Keratinocyte (primary cell): ENCODE results near the gene ROPN1B. TPM values are rescaled to one million over a fixed set of nuclear protein-coding genes. Genes with fewer than 3 reads are reported as not detected.
"Not testable (repeated sequence)": the region's sequence is repeated elsewhere in the genome, so short reads cannot be mapped to it uniquely, and the experiment has no call there.

Experiments
- DNase-seq: peaks from one replicate; pipeline ENCODE4 v3.0.0-alpha.2; 2011; ENCODE audit warnings: low read depth, missing footprints, low spot score
- FAIRE-seq: peaks from 2 replicates; lab custom pipeline; 2011; peaks lifted over from hg19 to GRCh38; lab: Jason Lieb, UNC
- H2AFZ ChIP-seq: 2 replicates; pipeline ENCODE4 v1.6.0; 2012; ENCODE audit warnings: low read length, control low read depth, inconsistent platforms; ENCODE audit not compliant: control insufficient read depth
- H3K27ac ChIP-seq: 2 replicates; pipeline ENCODE4 v1.5.1; 2011; ENCODE audit warnings: low read length; ENCODE audit not compliant: control insufficient read depth, insufficient read depth
- H3K27me3 ChIP-seq: 3 replicates; pipeline ENCODE4 v1.6.0; 2011; ENCODE audit warnings: low read length; ENCODE audit not compliant: control insufficient read depth, insufficient read depth; ENCODE audit errors: extremely low read depth
- H3K36me3 ChIP-seq, 2 experiments: 2 replicates in 1 of 2; 3 replicates in 1 of 2; pipeline ENCODE4 v1.5.1; 2011; ENCODE audit warnings: low read length in 2 of 2, mild to moderate bottlenecking in 1 of 2; ENCODE audit not compliant: control insufficient read depth in 2 of 2, insufficient read depth in 2 of 2; ENCODE audit errors: extremely low read depth in 1 of 2
- H3K4me1 ChIP-seq: 3 replicates; pipeline ENCODE4 v1.5.1; 2011; ENCODE audit warnings: low read length; ENCODE audit not compliant: control insufficient read depth, insufficient read depth; ENCODE audit errors: extremely low read depth
- H3K4me2 ChIP-seq: 3 replicates; pipeline ENCODE4 v1.6.0; 2011; ENCODE audit warnings: low read depth, low read length; ENCODE audit not compliant: control insufficient read depth, insufficient read depth; ENCODE audit errors: extremely low read depth
- H3K4me3 ChIP-seq, 3 experiments: fragments of 200-600 bp in 1 of 3; sonication (generic) in 1 of 3; 2 replicates in 2 of 3; 3 replicates in 1 of 3; pipeline ENCODE4 v1.5.1; 2011 to 2016; ENCODE audit warnings: low read length in 3 of 3, mild to moderate bottlenecking in 3 of 3, control low read depth in 2 of 3, inconsistent platforms in 1 of 3, low read depth in 1 of 3, mixed read lengths in 1 of 3, mixed run types in 1 of 3, moderate library complexity in 1 of 3; ENCODE audit not compliant: control insufficient read depth in 2 of 3, insufficient read depth in 2 of 3; ENCODE audit errors: extremely low read depth in 1 of 3
- H3K79me2 ChIP-seq: 2 replicates; pipeline ENCODE4 v1.6.0; 2012; ENCODE audit warnings: low read length; ENCODE audit not compliant: control insufficient read depth, insufficient read depth
- H3K9ac ChIP-seq: 3 replicates; pipeline ENCODE4 v1.6.0; 2011; ENCODE audit warnings: low read length; ENCODE audit not compliant: control insufficient read depth, insufficient read depth; ENCODE audit errors: extremely low read depth
- H3K9me1 ChIP-seq: 3 replicates; pipeline ENCODE4 v1.6.0; 2011; ENCODE audit warnings: low read length; ENCODE audit not compliant: control insufficient read depth, insufficient read depth; ENCODE audit errors: extremely low read depth
- H3K9me3 ChIP-seq: 2 replicates; pipeline ENCODE4 v1.5.1; 2012; ENCODE audit warnings: low read depth, low read length; ENCODE audit not compliant: control insufficient read depth
- H4K20me1 ChIP-seq: 3 replicates; pipeline ENCODE4 v1.6.0; 2011; ENCODE audit warnings: low read length; ENCODE audit not compliant: control insufficient read depth, insufficient read depth; ENCODE audit errors: extremely low read depth
- CTCF ChIP-seq, 3 experiments: IDR thresholded peaks in 1 of 3; conservative IDR thresholded peaks in 1 of 3; optimal IDR thresholded peaks in 1 of 3; 2 replicates in 2 of 3; 3 replicates in 1 of 3; pipeline versions ENCODE3 to v1.5.1; 2011; ENCODE audit warnings: low read length in 3 of 3, mild to moderate bottlenecking in 3 of 3, moderate library complexity in 2 of 3, control low read depth in 1 of 3, inconsistent platforms in 1 of 3; ENCODE audit not compliant: insufficient read depth in 2 of 3; ENCODE audit errors: extremely low read depth in 1 of 3
- dilution Hi-C: fragments of 300-500 bp; cut with MboI; formaldehyde crosslinking; loops from one replicate; pipeline ENCODE4 v1.7.0; 2020; ENCODE audit warnings: low sequenced_read_pairs; ENCODE audit not compliant: extremely low pct_ligation_motif_present
- polyA plus RNA-seq, 5 experiments: library from polyadenylated mRNA; depleted of rRNA in 3 of 5; stranded (reverse) in 3 of 5; stranded (forward) in 1 of 5; unstranded in 1 of 5; fragments of >200 nt; gene quantifications; 1 replicate in 1 of 5; 2 replicates in 3 of 5; 3 replicates in 1 of 5; pipeline versions ENCODE4 v1.2.1 to v1.2.3, GENCODE V29; 2011 to 2012; ENCODE audit warnings: missing spikeins in 2 of 5, low read depth in 1 of 5, low replicate concordance in 1 of 5

The ROPN1B gene
- polyA plus RNA-seq, 1 donor (not counting 4 experiments of a cell fraction or from before 2014, with no cell fraction given) = 0.14 TPM

GRCh38 chr3:125928771-125929545 is 40.0 kb upstream of the ROPN1B start:
- DNase-seq, H3K9me1 ChIP-seq, H3K27ac ChIP-seq, H3K27me3 ChIP-seq, H3K4me3 ChIP-seq, H3K9ac ChIP-seq, H3K4me1 ChIP-seq, H3K9me3 ChIP-seq, H3K4me2 ChIP-seq, H3K79me2 ChIP-seq, dilution Hi-C loops, H3K36me3 ChIP-seq, FAIRE-seq, H2AFZ ChIP-seq, H4K20me1 ChIP-seq: not testable (repeated sequence)
- TF ChIP-seq CTCF (optimal IDR thresholded peaks at IDR 0.05 in 1 of 3, IDR thresholded peaks at IDR 0.05 in 1 of 3, conservative IDR thresholded peaks at IDR 0.05 in 1 of 3; ENCODE audit: extremely low read depth in 1 of 3, insufficient read depth in 2 of 3, low read length in 3 of 3) = peak in 2 of 3 experiments; percentile 59 to 60

- H3K9me1 ChIP-seq, H2AFZ ChIP-seq, H3K27me3 ChIP-seq, H3K4me1 ChIP-seq, H4K20me1 ChIP-seq, H3K4me3 ChIP-seq, FAIRE-seq, H3K9ac ChIP-seq, H3K27ac ChIP-seq, H3K9me3 ChIP-seq, dilution Hi-C loops, H3K79me2 ChIP-seq, H3K36me3 ChIP-seq, DNase-seq, H3K4me2 ChIP-seq: not testable (repeated sequence)
Observed at GRCh38 chr3:125929765-125930164, 39.2 kb upstream of the ROPN1B start.

- H3K9me3 ChIP-seq, FAIRE-seq, H3K4me2 ChIP-seq, H2AFZ ChIP-seq, H3K36me3 ChIP-seq, H3K4me3 ChIP-seq, DNase-seq, H3K9me1 ChIP-seq, H3K79me2 ChIP-seq, H3K27ac ChIP-seq, H3K9ac ChIP-seq, dilution Hi-C loops, H3K27me3 ChIP-seq, H4K20me1 ChIP-seq, H3K4me1 ChIP-seq: not testable (repeated sequence)
Observed at GRCh38 chr3:125931355-125931880, 37.6 kb upstream of the ROPN1B start.

GRCh38 chr3:125933397-125934173 is 35.4 kb upstream of the ROPN1B start:
- H3K36me3 ChIP-seq, H3K9me1 ChIP-seq, H3K27ac ChIP-seq, dilution Hi-C loops, H3K9ac ChIP-seq, H3K79me2 ChIP-seq, H4K20me1 ChIP-seq, H3K9me3 ChIP-seq, H3K4me3 ChIP-seq, H3K4me2 ChIP-seq, DNase-seq, H2AFZ ChIP-seq, FAIRE-seq, H3K4me1 ChIP-seq, H3K27me3 ChIP-seq: not testable (repeated sequence)
